Measurements from ENCODE around the gene SMIM26.

Gene SMIM26

DNA sequence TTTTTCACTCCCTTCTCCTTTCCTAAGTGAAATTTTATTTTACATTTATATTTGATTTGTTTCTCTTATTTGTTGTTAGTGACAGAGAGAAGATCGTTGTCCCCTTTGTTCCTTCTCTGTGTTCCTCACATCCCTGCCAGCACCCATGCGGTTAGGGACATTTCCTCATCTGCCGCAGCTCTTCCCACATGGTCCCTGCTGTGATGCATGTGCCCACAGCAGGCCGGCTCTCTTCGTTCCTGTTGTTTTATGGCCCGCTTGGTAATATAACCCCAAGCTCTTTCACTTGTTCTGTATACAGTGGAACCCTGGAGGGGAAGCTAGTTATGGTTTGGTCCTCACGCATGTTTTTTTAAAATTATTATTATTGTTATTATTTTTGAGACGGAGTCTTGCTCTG, 44.3 kb downstream of the SMIM26 start:
- Mint-ChIP-seq H3K27ac (no peak overlapping the region), H3K9me3 (no peaks in the 10 kb centered on the region), H3K27me3 (no peaks in the 10 kb centered on the region), H3K36me3 (ENCODE audit: low read depth) (peaks cover 41% of the 10 kb centered on the region), H3K4me3 (no peak overlapping the region), H3K4me1 (ENCODE audit: low read depth) (peaks cover 23% of the 10 kb centered on the region)
- no peak for DNase-seq

DNA sequence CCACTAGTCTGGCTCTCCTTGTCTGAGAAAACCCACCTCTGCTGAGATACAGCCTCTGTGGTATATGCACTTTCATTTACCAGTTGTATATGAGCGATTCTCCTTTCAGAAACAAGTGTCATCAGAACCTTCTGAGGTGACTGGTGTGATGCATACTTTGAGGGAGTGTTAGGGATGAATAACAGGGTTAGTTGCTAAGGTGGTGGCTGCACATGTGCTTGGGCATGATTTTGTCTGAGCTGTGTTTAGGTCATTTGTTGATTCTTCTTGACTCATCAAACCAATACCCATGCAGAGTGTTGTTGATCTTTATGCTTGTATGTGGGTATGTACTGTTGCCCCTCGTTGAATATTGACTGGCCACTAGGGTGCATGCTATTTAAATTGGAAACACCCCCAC, 46.3 kb downstream of the SMIM26 start:
- peaks cover 23% of the 10 kb centered on the region for H3K4me1 Mint-ChIP-seq (ENCODE audit: low read depth)
- no peak for DNase-seq
- H3K27me3 Mint-ChIP-seq: no peaks in the 10 kb centered on the region
- no peak overlapping the region for H3K4me3 Mint-ChIP-seq
- no peaks in the 10 kb centered on the region for H3K9me3 Mint-ChIP-seq
- peak overlapping the region; percentile 29 for H3K27ac Mint-ChIP-seq
- H3K36me3 Mint-ChIP-seq (ENCODE audit: low read depth): peaks cover 48% of the 10 kb centered on the region

DNA sequence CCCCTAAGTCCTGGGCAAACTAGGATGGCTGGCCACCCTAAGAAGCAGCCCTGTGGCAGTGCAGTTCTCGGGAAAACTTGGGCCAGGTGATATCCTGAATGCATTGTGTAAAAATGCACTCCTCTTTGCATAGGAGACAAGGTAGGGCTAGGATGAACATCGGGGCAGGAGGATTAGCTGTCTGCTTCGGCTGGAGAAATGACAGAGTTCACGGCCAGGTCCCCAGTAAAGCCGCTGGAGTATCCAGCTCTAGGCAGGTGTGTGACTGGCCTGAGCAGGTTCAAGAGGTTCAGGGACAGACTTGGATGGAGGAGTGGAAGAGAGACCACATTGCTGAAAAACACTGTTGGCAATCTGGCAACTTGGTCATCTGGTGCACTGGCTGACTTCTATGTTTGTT, 47.0 kb downstream of the SMIM26 start:
- Mint-ChIP-seq H3K9me3 (no peaks in the 10 kb centered on the region), H3K4me3 (no peak overlapping the region), H3K36me3 (ENCODE audit: low read depth) (peaks cover 48% of the 10 kb centered on the region), H3K27me3 (no peaks in the 10 kb centered on the region), H3K4me1 (ENCODE audit: low read depth) (peaks cover 25% of the 10 kb centered on the region), H3K27ac (peak overlapping the region; percentile 18)
- DNase-seq: no peak

DNA sequence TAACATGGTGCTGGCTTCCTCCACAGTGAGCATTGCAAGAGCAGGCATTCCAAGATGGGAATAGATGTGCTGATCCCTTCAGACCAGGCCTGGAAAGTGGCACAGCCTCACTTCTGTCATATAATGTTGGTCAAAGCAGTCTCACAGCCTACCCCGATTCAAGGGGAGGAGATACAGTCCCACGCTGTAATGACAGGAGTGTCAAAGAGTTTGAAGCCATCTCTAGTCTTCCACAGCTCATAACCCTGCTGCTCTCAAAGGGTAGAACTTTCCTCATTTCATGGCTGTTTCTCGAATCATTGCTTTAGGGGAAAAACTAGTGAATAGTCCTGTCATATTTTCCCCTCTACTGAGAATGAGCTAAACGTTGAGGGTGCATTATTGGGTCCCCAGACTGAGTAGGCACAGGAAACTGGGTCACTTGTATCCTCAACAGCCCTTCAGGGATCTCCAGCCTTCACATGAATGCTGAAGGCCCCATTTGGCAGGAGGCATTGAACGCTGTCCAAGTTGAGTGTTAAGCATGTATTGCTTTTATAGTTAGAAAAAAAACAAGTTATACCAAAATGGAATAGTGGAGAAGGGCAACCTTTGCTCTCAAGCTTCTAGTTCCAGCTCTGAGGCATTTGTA, 47.9 kb downstream of the SMIM26 start:
- Mint-ChIP-seq H3K36me3 (ENCODE audit: low read depth) (peaks cover 39% of the 10 kb centered on the region), H3K9me3 (no peaks in the 10 kb centered on the region), H3K4me1 (ENCODE audit: low read depth) (peaks cover 25% of the 10 kb centered on the region), H3K4me3 (no peak overlapping the region), H3K27me3 (no peaks in the 10 kb centered on the region), H3K27ac (peak overlapping the region; percentile 77)
- DNase-seq: no peak
